H1 (cell line): ENCODE results near the gene IL1RAPL1. TPM values are rescaled to one million over a fixed set of nuclear protein-coding genes. Genes with fewer than 3 reads are reported as not detected.

Experiments used
- CHD2 ChIP-seq: IDR thresholded peaks from 2 replicates; pipeline ENCODE4 v1.6.1; 2012; ENCODE audit warnings: low read length, improper control_type of control experiment
- CHD7 ChIP-seq: fragments of 300-600 bp; sonication (generic); IDR thresholded peaks from 2 replicates; pipeline ENCODE4 v1.7.1; 2012; ENCODE audit warnings: low read length, moderate library complexity, mild to moderate bottlenecking, inconsistent platforms; ENCODE audit not compliant: insufficient replicate concordance
- CTBP2 ChIP-seq: IDR thresholded peaks from 2 replicates; pipeline ENCODE4 v1.7.0; 2011; ENCODE audit warnings: borderline replicate concordance, mild to moderate bottlenecking, moderate library complexity, mixed read lengths, low read length; ENCODE audit not compliant: insufficient read depth, insufficient read length
- GABPA ChIP-seq: IDR thresholded peaks from 2 replicates; pipeline ENCODE4 v1.6.1; 2011; ENCODE audit warnings: mild to moderate bottlenecking, low read length, moderate library complexity, borderline replicate concordance; ENCODE audit not compliant: insufficient read depth
- POLR2A ChIP-seq, 2 experiments: IDR thresholded peaks; 1 replicate in 1 of 2; 2 replicates in 1 of 2; pipeline ENCODE4 v1.6.1; 2011; ENCODE audit warnings: low read depth in 2 of 2, low read length in 2 of 2, mild to moderate bottlenecking in 2 of 2; ENCODE audit errors: control extremely low read depth in 1 of 2
- RFX5 ChIP-seq: IDR thresholded peaks from 2 replicates; pipeline ENCODE4 v1.6.1; 2011; ENCODE audit warnings: low read depth, low read length, improper control_type of control experiment, borderline replicate concordance
- SP1 ChIP-seq: IDR thresholded peaks from 2 replicates; pipeline ENCODE4 v1.6.1; 2011; ENCODE audit warnings: low read depth, low read length
- TCF12 ChIP-seq: IDR thresholded peaks from 2 replicates; pipeline ENCODE4 v1.6.1; 2011; ENCODE audit warnings: low read depth, mild to moderate bottlenecking, low read length
- polyA plus RNA-seq, 7 experiments: library from polyadenylated mRNA; depleted of rRNA in 3 of 7; stranded (reverse) in 5 of 7; unstranded in 2 of 7; fragments of >200 nt in 5 of 7; fragments of 200-250 nt in 2 of 7; gene quantifications; 1 replicate in 5 of 7; 2 replicates in 1 of 7; 4 replicates in 1 of 7; pipeline versions ENCODE4 v1.2.1 to v1.2.3, GENCODE V29; 2011 to 2013; ENCODE audit warnings: missing spikeins in 2 of 7, mixed read lengths in 2 of 7
- total RNA-seq: library from RNA; stranded (reverse); fragmentation: NEBNext Ultra II Directional; extraction: Animal tissue kit (Norgen Biotek cat#: 25700); gene quantifications from 2 replicates; pipeline ENCODE4 v1.2.1, GENCODE V29; 2021

Gene IL1RAPL1
- total and polyA plus RNA-seq, 2 of the 8 experiments (the other 6 are each of a cell fraction or from before 2014, with no cell fraction given), result 0.11 to 0.35 TPM

GRCh38 chrX:28981952-28982351 is 394.7 kb downstream of the IL1RAPL1 start (continued):
- TF ChIP-seq CHD7, result no peak
- no peak for TF ChIP-seq TCF12
- TF ChIP-seq POLR2A (IDR thresholded peaks at IDR 0.05; ENCODE audit: control extremely low read depth in 1 of 2, low read depth in 2 of 2, low read length in 2 of 2), result no peak
- no peak for TF ChIP-seq CTBP2
- TF ChIP-seq RFX5, result no peak
- no peak for TF ChIP-seq GABPA
- no peak for TF ChIP-seq CHD2
- no peak for TF ChIP-seq SP1
